A204.1 (cell line): ENCODE measurements around the gene EGFR.

Source experiments
- FAIRE-seq: peaks from 2 replicates; lab custom pipeline; 2012; peaks lifted over from hg19 to GRCh38; lab: Jason Lieb, UNC

EGFR gene

DNA sequence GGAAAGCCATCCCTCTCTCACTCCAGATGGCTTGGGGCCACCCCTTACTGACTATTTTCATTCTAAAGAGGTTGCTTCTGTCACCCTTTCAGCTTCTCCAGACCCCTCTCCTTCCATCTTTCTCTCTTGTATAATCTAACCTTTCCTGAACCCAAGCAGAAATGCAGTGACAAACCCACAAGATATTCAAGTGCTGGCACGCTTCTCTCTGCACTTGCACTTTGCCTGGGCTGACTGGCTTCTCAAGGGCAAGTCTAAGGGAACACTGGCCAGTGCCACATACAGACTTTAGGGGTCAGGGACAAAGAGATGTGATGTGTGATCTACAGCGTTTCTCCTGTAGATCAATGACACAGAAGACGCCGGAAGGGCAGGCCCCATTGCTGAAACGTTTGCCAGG is 195.9 kb downstream of the EGFR start:
- no peak for FAIRE-seq

DNA sequence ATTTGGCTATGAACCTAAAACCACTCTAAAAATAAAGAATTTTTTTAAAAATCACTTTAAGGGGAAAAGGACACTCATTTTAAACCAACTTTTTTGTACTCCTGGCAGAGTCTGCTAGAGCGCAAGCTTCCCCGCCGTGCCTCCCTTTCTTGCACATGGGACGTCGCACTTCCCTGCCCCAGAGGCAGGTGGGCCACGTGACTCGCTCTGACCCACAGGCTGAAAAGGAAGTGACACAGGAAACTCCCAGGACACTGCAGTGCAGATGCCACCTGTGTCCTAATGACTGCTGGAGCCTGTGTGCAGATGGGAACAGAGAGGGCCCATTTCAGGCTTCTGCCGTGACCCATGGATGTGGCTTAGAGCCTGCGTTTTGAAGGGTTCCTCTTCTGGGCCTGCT is 204.2 kb downstream of the EGFR start:
- no peak for FAIRE-seq

DNA sequence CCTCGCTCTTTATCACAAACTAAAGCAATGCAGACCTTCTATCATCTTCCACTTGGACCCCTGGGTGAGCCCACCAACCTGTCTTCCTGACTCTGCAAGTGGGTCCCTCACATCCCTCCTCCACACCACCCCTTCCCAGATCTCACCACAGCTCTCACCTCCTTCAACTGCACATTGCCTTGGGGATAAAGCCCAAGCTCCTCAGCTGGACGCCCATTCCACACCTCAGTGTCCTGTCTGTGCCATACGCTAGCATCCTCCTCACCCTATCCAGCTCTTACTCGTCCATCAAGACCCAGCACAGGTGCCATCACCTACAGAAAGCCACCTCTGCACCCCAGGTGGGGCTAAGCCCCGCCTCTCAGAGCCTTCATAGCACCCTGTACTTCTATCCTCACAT is 205.3 kb downstream of the EGFR start:
- no peak for FAIRE-seq

DNA sequence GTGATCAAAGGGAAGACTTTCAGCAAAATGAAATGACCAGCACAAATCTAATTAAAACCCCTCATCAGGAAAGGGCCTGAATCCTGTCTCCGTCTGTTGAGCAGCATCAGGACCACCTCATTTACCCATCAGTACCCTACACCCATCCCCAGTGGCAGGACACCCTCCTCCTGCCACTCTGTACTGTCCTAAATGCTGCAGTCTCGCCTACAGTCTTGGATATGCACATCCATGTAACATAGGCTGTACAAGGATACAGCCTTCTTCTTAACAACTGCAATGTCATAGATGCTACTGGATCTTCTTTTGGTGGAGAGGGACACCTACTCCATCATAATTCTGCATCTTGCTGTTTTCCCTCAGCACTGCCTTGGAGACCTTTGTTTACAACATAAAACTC is 206.0 kb downstream of the EGFR start:
- FAIRE-seq: no peak

DNA sequence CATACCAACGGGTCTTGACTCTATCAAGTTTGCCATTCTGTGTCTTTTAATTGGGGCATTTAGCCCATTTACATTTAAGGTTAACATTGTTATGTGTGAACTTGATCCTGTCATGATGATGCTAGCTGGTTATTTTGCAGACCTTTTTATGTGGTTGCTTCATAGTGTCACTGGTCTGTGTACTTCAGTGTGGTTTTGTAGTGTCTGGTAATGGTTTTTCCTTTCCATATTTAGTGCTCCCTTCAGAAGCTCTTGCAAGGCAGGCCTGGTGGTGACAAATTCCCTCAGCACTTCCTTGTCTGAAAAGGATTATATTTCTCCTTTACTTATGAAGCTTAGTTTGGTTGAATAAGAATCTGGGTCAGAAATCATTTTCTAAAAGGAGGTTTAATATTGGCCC is 211.2 kb downstream of the EGFR start:
- no peak for FAIRE-seq

DNA sequence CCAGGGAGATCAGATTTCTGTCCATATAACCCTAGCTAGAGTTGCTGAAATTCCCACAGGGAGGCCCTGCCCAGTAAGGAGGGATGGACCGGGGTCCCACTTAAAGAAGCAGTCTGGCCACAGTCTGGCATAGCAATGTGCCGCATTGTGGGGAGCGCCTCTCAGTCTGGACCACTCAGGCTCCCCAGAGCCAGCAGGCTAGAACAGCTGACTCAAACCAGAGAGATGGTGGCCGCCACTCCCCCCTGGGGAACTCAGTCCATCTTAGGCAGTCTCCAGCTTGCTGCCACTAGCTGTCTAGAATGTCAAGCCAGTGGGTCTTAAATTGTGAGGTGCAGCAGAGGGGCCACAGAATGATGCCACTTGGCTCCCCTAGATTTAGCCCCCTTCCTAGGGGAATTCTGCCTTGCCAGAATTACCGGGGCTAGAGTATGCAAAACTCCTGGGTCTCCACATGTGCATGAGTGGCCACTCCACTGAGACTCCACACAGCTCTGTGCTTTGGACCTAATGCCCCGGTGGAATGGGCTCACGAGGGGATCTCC is 213.0 kb downstream of the EGFR start:
- FAIRE-seq: no peak

DNA sequence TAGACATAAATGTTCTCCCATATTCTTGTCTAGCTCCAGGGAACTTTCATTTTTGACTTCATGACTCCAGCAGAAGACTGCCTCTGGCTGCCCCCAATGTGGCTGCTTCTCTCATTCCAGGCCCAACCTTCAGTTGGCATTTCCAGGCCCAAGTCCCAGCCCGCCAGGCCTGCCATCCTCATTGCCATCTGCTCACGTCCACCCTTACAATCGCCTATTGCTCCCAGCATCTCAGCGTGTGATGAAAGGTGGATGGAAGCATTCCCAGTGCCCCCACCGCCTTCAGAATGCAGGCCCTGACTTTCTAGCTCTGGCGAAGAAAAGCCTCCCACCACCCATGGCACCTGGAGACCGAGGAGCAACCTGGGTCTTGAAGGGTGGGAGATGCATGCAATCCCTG is 214.2 kb downstream of the EGFR start:
- FAIRE-seq: no peak

DNA sequence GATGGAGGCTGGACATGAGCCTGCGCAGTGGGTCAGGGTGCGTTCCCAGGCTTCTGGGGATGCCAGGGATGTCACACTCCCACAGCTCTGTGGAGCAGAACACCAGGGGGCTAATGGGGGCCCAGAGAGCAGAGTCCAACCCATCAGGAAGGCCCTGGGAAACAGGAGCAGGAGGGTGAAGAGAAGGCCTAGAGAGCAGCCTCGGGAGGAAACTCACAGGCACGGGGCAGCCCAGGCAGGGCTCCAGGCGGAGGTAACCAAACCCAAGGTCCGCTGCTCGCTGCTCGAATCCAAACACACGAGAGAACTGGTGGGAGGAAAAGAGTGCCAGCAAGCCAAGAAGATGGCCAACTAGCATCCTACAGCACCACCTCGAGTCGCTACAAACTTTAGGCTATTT is 215.6 kb downstream of the EGFR start:
- no peak for FAIRE-seq

DNA sequence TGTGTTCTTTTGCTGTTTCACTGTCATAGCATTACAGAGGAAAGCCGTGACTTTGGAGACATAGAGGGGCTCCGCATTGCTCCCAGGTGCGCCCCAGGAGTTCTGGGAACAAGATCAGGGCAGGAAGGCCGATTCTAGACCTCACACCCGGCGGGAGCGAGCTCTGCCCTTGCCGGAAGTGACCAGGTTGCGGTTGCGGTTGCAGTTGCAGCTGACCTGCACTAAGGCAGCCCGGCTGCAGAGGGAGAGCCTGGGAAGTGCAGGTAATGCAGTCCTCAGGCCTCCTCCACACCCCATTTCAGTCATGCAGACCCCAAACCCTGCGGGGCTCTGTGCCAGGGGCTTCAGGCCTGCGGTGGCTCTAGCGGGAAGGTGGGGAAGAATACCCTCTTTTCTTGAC is 216.3 kb downstream of the EGFR start:
- FAIRE-seq: no peak

DNA sequence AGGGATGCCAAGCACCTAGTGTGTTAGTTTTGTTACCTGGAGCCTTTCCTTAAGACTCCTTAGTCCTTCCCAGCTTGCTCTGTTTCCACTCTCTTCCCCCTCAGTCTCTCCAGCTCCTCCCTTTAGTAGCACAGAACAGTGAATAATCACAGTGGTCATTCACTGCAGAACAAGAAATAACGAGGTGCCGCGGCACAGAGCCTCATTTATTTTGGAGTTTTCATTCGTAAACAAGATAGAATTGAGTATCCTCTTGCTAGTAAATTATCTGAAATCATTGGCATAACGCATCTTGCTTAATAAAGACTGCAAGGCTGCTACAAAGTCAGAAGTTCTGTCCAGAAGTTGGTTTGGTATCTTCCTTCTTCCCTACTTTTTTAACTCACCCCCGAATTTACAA is 217.0 kb downstream of the EGFR start:
- FAIRE-seq: no peak

DNA sequence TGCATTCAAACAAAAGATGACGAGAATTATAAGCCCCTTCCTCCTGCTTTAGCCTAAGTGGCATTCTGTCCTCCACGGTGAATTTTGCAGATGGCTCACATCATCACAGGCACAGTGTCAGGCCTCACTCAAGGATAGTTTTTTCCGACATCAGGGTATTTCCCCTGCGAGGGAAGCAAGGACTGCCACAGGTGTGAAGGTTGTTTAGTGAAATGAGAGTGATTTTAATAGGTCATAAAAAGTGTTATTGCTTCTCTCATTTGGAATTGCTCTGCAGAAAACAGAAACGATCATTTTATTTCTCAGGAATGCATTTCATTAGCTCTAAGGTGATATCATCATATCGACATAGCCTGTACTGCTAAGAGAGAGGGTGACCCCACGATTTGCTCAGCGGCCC is 217.7 kb downstream of the EGFR start:
- FAIRE-seq: no peak

DNA sequence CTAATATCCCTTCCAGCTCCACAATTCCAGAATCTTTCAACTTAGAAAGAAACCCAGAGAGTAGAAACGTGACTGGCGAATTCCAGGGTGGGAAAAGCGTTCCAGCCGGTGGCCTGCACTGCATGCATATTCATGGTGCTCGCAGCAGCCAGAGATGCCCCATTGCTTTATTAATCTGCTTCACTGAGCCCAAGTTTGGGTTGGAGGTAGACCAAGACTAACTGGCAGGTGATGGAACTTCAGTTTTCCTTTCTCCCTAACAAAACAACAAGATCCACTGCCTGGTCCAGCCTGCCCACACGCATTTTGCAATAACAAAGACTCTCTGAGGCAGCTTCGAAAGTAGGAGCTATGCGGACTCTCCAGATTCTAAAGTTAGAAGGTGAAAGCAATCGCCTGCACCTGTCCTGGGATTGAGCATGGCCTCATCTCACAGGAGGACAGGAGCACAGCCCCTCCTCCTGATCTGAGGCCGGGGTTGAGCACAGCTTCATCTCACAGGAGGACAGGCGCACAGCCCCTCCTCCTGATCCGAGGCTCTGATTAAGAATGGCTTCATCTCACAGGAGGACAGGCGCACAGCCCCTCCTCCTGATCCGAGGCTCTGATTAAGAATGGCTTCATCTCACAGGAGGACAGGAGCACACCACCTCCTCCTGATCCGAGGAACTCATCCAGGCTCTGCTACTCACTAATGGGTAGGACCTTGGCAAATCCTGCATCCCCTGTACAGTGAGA is 218.5 kb downstream of the EGFR start:
- no peak for FAIRE-seq

DNA sequence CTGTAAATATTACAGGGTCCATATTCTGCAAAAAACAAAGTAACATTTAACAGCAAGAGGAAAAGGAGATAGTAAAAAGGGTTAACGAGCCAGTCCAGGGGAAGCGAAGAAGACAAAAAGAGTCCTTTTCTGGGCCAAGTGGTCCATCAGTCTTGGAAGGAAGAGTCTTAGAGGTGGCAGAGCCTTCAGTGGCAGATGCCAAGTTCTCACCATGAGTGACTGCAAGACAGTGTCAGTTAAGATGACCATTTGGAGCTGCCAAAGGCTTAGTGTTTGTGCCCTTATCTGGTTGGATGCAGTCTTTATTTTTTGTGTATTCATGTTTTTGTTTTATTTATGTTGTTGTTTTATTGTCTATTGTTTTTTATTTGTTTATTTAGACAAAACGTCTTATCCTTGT is 220.6 kb downstream of the EGFR start:
- no peak for FAIRE-seq

DNA sequence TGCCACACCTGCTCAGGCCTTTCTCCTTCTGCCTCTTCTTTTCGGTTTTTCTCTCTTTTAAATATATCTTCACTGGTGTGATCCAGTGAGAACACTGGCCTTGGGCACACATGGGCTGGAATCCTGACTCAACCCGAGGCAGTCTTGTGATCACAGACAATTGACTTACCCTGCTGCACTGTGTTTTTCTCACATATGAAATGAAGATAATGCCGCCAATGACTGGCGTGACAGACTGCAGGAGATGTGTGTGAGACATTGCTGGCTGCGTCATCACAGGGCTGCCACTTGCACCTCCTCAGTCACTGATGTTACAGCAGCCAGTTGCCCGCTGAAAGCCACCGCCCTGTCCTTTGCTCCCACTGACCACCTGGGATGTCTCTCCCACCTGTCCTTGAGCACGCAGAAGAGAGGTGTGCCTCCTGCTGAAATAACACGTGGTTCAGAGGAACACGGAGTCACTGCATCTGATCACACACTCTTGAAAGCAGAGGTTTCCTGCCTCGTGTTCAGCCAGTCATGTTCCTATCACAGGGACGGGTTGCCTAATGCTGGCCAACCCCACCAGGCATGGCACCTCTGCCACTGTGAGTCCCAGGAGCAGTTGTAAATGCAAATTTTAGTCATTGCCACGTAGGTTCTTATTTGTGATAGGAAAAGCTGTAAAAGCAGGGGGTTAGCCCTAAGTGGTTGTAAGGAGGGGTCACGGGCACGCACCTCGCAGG is 221.8 kb downstream of the EGFR start:
- FAIRE-seq: no peak

DNA sequence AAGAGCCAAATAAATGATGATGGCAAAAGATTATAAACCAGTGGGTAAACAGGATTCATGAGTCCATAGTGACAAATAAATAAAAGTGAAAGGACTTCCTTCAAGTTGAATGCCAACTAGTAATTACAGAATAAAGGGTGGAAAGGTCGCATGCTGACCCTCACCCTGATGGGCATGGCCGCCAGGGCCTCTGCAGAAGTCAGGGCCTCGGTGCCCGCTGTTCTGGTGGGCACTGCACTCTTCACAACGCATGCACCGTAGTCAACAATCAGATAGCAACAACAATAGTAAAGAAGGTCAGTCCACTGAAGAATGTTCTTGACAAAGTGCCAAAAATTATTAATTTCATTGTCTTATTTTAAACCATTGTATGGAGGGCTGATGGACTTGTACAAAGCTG is 223.1 kb downstream of the EGFR start:
- FAIRE-seq: no peak

DNA sequence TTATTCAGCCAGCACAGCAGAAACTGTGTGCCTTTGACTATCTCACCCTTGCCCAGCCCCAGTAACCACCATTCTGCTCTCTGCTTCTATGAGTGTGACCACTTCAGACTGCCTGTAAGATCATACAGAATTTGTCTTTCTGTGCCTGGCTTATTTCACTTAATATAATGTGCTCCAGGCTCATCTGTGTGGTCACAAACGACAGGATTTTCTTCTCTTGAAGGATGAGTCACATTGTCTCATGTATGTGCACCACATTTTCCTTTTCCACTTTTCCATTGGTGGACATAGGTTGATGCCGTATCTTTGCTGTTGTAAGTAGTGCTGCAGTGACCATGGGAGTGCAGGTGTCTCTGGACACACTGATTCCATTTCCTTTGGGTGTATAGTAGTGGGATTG is 223.8 kb downstream of the EGFR start:
- no peak for FAIRE-seq

DNA sequence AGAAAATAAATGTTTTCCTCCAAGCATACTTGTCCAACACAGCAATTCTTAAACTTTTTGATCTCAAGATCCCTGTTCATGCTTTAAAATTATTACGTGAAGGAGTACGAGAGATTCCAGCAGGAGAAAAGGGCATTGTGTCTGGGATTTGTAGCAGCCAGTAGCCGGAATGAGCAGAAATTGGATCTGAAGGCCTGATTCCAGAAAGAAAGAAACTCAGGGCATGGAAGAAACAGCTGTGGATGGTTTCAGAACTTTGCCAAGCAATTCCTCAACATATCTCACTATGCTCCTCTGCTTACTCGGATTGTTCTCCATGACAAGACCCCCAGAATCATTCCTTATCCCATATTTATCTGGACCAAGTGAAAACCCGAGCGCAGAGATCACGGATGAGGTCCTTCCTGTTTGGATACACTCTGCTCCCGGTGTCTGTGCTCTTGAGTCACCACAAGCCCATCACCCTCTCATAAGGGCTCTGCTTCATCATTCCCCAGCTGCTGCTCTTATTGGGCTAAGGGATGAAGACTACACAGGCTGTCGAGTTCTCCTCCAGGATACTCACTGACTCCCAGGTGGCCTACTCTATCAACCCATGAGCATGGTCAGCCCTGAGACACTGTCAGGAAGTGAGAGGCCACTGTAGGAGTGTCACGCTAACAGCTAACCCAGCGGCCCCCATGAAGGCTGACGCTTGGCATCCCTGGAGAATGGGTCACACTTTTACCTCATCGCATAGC is 225.4 kb downstream of the EGFR start:
- no peak for FAIRE-seq

DNA sequence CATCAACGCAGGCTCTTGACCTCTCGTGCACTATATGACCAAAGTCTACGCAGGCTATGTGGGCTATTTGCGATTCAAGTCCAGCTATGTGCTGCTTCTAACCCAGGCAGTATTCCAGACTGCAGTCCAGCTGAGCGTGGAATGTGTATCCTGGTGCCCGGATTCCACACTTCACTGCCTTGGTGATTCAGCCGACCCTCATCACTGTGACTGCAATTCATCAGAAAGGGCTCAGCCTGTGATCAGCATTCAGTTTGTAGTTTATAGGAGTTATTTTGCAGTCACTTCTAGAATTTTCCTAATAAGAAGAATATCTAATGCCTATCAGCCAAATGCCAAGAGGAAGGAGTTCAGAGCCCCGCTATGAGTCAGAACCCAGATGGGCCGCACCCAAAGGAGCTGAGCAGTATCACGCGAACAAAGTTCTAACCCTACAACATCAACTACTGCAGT is 226.5 kb downstream of the EGFR start:
- no peak for FAIRE-seq

DNA sequence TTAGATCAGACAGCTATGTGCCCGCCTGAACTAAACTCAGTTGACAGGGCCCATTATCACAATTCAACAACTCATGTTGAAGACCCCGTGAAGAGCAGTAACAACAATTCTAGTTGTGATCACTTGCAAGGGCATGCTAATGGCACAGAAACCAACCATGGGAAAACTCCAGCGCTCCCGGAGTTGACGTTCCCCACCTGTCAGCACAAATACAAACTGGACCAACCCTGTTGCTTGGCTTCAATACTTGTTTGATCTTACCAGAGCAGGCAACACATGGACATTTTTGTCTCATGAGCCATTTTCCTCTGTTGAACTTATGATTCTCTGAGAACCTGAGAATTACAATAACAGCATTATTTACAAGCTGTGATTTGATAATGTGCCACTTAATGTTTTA is 227.4 kb downstream of the EGFR start:
- no peak for FAIRE-seq

DNA sequence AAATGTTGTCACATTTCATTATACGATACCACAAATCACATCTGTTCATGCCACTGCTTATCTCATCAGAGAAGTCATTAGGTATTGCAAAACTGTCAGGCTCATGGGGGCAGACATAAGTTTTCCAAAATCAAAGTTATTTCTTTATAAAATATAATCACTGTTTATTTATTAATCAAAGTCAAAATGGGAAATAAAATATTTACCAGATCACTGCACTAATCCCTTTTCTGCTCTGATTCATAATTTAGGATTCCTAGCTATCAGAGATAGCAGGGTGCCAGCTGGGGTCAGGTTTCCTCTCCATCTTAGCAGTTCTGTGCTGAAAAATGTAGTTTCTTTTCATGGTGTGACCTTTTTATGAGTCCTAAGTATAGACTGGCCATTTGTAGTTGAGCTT is 228.6 kb downstream of the EGFR start:
- no peak for FAIRE-seq

DNA sequence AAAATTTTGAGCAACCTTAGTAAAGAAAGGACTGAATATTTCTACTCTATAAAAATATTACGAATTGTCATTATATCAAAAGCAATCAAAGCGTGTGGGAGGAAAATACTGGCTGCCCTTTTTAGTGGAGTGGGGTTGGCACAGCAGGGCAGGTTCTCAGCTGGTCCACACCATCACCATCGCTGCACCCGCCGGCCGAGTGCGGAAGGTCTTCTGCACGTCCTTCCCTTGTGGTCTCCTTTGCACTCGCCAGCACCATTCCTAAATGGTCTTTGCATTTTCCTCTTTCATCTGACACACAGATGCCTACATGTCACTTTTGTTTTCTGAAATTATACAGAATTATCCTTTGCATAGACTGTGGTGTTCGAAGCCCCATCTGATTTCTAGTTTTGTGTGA is 229.7 kb downstream of the EGFR start:
- no peak for FAIRE-seq

DNA sequence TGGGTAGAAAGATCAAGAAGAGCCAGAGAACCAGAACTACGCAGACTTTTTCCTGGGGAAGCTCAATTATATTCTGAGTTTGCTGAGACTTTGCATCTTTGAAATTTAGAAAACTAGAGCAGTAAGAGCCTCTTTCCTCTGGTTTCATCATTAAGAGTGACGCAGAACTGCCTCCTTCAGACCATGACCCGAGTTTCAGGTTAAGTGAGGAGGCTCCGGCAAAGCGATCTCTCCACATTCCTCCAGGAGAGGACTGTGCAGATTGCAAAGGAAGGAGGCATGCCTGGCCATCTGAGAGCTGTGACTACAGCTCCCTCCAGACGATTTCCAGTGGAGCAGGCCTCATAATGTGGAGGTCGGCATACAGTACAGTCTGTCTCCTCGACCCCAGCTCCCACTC is 230.5 kb downstream of the EGFR start:
- FAIRE-seq: no peak

DNA sequence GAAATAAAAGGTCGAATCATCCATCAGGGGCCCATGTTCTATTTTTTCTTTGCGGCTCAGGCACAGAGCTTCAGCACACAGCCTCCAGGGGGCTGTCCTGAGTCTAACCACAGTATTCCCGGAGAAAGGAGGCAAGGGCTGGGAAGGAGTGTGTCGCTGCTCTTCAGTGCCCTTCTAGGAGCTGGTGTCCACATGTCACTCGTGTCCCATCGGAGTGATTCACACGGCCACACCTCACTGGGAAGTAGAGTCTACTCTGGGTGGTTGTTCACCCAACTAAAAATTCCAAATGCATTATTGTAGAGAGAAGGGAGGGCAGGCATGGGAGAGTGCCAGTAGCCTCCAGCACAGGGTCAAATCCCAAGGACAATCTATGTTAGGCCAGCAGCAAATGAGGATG is 231.5 kb downstream of the EGFR start:
- FAIRE-seq: no peak
